Measurements from ENCODE around the gene WWC2.

The WWC2 gene

GRCh38 chr4:183337833-183338232 is 238.8 kb downstream of the WWC2 start:
- no peak for DNase-seq

- DNase-seq = no peak
Measured at GRCh38 chr4:183342541-183343533, 243.8 kb downstream of the WWC2 start.

- no peak for DNase-seq
Measured at GRCh38 chr4:183343730-183344129, 244.7 kb downstream of the WWC2 start.

DNA sequence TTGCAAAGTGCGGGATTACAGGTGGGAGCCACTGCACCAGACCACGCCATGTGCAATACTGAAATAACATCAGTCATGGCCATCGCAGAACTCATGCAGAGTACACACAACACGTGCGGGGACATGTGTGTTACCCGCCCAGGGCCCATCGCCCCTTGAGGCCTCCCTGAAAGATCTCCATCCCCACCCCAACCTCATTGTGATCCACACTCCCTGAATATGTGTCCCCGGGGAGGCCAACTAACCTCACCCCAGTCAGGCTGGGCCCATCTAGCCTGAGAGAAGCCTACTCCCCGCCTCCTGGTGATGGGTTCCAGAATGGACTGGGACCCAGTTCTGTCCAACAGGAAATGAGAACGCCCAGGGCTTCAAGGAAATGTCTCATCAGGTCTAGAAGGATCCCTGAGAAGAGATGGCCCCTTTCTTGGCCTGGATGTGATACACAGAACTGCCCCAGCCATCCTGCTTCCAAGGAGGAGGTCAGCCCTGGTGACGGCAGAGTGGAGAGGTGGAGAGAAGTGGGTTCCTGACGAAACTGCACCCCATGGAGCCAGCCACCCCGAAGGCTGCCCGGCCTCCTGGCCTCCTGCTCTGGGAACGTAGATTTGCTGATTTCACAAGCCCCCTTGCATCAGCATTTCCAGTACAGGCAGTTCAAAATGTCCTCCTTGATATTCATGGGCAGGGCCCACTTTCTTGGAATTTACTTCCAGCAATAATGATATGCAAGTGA is 245.6 kb downstream of the WWC2 start:
- DNase-seq = no peak

- no peak for DNase-seq
Measured at GRCh38 chr4:183345261-183345660, 246.2 kb downstream of the WWC2 start.

GRCh38 chr4:183347146-183347545 is 248.1 kb downstream of the WWC2 start:
- DNase-seq = no peak

GRCh38 chr4:183347566-183347965 is 248.5 kb downstream of the WWC2 start:
- DNase-seq = no peak

DNA sequence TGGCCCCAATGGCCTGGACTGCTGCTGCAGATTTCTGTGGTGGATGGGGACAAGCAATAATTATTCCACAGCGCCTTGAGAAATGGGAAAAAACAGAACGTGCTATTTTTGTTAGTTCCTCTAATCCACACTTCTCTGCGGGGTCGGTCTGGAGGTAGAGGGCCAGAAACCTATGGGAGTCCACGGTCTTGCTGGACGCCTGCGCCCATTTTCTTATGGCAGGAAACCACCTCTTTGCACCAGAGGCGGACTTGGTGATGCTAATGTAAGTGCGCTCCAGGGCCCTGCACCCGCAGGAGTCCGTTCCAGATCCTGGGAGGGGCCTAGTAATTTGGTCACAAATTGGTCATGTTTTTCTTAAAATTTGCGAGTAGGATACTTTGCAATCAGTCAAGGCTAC is 249.1 kb downstream of the WWC2 start:
- DNase-seq = no peak

GRCh38 chr4:183348706-183349659 is 249.9 kb downstream of the WWC2 start:
- no peak for DNase-seq

- no peak for DNase-seq
Measured at GRCh38 chr4:183349673-183350072, 250.6 kb downstream of the WWC2 start.

DNA sequence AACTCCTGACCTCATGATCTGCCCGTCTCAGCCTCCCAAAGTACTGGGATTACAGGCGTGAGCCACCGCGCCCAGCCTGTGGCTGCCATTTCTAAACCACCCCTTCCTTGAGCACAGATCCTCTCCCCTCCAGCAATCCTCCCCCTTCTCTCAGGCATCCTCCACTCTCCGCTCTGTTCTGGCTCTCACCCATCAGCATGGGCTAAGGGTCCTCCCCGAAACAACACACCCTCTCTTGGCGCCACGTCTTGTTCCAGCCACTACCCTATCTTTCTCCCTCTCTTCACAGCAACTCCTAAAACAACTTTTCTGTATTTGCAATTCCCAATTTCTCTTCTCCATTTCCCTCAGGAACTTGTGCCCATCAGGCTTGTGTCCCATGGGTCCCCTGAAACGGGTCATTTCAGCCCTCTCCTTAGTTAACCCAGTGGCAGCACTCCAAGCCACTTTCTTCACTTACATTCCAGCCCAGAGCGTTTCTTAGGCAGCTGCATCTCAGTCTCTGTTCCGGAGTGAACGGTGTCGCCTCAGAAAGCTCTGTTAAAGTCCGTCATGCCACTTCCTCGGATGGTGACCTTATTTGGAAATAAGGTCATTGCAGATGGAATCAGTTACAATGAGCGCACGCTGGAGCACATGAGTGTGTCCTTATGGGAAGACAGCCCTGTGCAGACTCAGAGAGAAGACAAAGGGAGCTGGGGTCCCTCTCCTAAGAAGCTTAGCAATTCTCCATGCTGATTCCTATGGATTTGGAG is 251.4 kb downstream of the WWC2 start:
- DNase-seq = no peak

DNA sequence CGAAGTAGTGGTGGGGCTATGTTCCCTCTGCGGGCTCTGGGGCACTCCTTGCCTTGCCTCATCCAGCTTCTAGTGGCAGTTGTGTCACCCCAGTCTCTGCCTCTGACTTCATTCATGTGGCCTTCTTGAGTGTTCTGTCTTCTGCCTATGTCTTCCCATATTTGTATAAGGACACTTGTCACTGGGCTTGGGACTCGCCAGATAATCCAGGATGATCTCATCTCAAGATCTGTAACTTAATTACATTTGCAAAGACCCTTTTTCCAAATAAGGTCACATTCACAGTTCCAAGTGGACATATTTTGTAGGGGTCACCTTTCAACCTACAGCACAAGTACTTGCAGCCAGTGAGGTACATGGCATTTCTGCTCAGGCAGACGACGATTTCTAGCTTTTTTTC is 253.5 kb downstream of the WWC2 start:
- DNase-seq = no peak

DNA sequence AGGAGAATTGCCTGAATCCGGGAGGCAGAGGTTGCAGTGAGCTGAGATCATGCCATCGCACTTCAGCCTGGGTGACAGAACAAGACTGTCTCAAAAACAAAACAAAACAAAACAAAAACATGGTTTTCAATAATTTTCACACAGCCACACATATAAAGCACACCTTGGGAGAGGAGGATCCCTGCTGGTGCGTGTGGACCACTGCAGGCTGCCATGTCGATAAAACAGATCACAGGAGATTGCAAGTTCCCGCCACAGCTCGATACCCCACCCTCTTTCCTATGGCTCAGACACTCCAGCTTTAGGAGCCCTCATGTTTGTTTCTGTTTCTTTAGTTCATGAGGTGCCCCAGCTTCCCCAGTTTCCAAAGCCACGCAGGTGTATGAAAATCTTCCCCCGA is 254.5 kb downstream of the WWC2 start:
- no peak for DNase-seq

DNA sequence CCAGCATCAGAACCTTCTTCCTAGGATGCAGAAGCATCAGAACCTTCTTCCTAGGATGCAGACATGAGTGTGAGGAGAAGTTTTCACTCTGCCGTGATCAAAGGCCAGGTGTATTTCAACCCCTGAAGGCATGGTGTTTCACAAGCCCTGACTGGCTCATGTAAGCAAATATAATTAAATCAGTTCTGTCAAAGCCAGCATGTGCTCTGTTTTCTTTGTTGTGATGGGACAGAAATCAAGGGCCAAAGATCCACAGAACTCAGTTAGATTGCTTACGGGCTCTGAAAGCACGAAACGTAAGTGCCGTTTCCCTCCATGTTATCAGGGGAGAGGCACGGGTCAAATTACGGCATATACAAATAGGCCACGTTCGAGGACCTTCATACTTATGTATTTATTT is 255.2 kb downstream of the WWC2 start:
- DNase-seq = no peak

- DNase-seq = no peak
Measured at GRCh38 chr4:183355405-183355804, 256.3 kb downstream of the WWC2 start.

DNA sequence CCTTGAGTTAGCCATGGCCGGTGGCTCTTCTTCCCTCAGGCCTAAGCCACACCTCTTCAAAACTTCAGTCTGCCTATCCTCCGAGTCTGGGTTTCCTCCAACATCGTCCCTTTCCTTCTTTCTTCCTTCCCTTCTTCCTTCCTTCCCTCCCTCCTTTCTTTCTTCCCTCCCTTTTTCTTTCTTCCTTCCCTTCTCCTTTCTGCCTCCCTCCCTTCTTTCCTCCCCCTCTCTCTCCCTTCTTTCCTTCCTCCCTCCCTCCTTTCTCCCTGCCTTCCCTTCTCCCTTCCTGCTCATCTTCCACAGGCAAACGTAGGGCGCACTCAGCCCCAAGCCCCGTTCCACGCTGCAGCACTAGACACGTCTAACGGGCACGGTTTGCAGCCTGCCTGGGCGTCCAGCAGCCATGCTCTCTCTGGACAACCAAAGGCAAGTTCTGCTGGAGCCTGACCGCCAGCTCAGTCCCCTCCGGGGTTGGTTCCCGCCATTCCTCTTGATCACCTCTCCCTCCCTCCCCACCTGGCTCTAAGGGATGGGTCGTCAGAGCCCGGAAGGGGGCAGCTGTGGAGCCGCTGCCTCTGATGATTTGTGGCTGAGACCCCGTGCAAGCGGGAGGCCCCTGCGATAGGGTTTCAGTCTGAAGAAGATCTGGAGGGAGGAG is 257.2 kb downstream of the WWC2 start:
- no peak for DNase-seq

DNA sequence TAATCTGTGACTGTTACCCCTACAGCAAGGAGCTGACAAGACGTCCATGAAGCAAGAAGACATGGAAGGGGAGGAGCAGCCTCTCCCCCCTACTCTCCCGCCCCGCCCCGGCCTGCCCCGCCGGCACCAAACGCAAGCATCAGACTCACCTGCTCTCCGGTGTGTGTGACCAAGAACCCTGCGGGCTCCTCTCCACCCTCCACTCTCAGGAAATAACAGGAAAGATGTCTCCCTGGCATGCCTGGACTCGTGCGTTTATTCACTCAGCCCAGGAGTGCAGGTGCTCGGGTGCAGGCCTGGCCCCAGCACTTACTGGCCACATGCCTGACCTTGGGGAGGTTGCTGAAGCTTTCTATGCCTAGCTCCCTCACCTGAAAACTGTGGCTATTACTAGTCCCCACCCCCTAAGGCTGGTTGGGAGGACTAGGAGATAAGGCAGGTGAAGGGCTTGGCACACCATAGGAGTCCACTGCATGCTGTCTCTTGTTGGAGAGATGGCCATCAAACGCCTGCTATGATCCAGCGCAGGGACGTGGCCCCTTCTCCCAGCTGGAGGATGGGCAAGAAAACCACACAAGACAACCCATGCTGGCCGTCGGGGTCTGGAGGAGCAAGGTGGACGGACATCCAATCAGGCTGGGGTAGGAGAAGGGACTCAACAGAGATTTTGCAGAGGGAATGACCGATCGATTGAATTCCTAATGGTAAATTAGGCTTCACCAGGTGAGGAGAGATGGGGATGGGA is 258.0 kb downstream of the WWC2 start:
- DNase-seq = no peak

DNA sequence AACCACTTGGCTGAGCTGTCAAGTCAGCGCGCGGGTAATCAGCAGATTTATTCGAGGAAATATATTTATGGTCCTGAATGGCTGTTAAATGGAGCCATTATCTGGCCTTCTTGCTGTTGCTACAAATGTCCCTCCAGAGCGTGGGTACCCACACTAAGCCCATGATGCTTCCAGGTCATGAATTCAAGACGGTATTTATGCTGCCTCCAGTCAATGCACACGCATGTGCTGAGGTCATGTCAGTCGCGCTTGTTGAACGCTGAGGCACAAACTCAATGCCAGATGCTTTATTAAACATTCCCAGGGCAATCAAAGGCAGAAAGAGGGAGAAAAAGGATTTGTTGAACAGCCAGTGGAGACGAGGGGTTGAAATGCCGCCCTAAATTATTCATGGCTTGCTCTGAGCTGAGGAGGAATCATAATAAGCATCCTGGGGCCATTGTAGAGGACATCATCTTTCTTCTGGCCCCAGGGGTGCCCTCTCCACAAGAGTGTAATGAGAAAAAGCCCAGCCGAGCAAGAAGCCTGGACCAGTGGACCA is 259.2 kb downstream of the WWC2 start:
- DNase-seq = no peak

- no peak for DNase-seq
Measured at GRCh38 chr4:183360161-183360919, 261.3 kb downstream of the WWC2 start.

DNA sequence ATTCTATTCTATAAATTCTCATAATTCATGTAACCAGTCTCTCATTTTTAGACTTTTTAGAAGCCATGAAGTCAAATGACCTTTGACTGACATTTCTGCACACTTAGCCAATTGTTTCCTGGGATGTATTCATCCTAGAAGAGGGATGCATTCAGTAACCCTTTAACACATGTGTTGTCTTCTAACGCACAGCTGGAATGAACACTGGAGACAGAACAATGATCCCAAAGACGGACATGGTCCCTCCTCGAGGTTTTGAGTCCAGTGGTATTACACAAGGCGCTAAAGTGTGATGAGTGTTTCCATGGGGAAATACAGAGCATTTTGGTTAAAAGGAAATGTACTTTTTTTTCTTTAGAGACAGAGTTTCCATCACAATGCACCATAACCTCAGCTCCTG is 263.0 kb downstream of the WWC2 start:
- no peak for DNase-seq

All from CD4-positive, alpha-beta T cell treated with Interleukin-17A for 4 hours (primary cell).